Pulmonary artery endothelial cell (primary cell): ENCODE data around the gene LBR. TPM values are rescaled to one million over a fixed set of nuclear protein-coding genes. Genes with fewer than 3 reads are reported as not detected.

ENCODE experiments used
- DNase-seq: peaks from one replicate; pipeline ENCODE4 v3.0.0-alpha.2; 2011; ENCODE audit warnings: low read depth, low spot score
- total RNA-seq: library from RNA; depleted of rRNA; stranded (reverse); fragments of >200 nt; gene quantifications from 2 replicates; pipeline ENCODE4 v1.2.3, GENCODE V29; 2014

Gene LBR
- total RNA-seq, 1 donor from 2014 or later: 73.9 TPM

DNA sequence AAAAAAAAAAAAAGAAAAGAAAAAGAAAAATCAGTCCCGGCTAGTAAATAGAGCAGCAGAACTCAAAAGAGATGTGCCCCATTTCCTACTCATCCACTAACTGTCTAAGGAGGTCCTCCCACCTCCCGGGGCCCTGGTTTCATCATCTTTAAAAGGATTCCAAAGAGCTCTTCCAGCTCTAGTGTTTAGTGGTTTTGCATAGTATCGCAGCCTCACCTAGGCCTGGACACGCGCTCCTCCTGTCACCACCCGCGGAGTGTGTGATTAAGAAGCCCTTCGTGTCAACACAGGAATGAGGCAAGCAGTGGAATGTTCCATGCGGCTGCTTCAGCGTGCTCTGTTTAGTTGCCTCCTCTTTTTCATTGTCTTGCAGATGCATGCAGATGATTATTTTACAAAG is 49.0 kb downstream of the LBR start:
- DNase-seq: no peak

DNA sequence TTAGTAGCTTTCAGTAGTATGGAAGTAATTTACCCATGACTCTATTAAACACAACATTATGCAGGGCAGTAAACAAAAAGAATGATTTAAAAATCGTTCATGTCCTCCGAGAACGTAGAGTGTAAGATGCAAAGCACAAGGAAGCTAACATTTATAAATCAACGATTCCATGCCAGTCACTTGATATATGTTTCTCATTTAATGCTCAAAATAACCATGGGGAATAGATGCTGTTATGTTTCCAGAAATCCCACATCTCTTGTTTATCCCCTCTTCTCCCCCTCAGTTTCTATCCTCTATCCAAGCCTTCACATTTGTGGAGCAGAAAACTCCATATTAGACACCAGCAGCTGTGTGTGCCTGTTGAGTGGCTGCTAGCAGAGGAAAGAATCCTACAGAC is 52.8 kb downstream of the LBR start:
- no peak for DNase-seq

GRCh38 chr1:225373155-225373554 is 54.7 kb downstream of the LBR start:
- no peak for DNase-seq

DNA sequence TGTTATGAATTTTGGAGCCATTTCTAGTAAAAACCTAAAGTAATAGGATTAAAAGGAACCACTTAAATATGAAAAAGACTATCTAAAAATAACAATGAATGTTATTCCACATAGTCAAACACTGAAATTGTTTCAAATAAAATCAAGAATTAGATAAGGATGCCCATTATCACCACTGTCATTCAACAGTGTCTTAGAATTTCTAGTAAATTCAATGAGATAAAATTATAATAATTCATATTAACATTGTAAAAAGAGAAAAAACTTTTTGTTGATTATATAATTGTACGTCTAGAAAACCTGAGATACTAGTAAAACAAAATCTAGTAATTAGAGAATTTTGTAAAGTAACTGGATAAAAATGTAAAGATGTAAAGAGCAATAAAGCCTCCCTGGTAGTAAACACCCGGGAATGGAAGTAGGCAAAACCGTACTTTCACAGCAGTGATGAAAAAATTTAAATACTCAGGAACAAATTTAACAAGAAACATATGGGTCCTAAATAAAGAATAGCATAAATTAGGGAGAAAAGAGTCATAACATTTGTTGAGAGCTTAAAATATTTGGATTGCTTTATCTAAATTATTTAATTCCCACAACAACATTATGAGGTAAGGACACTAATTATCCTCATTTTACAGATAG is 56.4 kb downstream of the LBR start:
- DNase-seq: no peak

DNA sequence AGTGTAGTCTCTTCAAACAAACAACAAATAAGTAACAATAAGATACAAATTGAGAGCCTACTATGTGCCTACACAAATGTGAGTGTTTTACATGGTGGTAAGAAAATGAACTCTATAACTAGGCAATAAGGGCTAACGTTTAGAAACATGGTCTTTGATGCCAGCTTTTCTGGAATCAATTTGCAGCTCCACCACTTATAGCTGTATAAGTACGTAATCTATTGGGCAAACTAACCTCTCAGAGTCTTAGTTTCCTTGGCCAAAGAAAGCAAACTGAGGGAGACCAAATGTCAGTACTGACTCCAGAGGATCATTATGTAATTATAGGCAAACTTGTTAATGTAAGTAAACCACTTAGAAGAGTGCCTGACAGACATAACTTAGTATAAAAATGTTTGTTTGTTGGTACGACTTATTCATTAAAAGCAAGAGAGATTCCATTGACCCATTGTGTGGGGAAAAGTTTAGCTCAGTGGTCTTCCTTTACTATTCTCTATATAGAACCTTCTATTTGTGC is 59.7 kb downstream of the LBR start:
- DNase-seq: no peak

- no peak for DNase-seq
Measured at GRCh38 chr1:225366552-225366951, 61.3 kb downstream of the LBR start.

GRCh38 chr1:225366018-225366417 is 61.8 kb downstream of the LBR start:
- DNase-seq: no peak

DNA sequence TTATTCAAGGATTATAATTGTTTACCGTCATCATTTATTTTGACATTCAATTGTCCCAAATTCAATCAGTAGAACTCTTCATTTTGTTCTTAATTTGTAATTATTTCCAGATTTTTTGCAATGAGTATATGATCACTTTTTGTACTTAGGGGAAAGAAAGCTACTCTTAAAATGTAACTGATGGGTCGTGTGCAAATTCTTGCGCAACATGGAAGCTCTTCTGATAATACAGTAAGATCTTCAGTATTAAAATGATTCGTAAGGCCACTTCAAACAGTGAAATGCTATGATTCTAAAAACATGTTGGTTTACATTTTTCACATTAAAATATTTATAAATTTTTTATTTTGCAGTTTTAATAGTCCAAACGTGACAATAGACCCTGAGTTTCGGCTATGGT is 63.4 kb downstream of the LBR start:
- no peak for DNase-seq

- no peak for DNase-seq
Measured at GRCh38 chr1:225362805-225363204, 65.0 kb downstream of the LBR start.

DNA sequence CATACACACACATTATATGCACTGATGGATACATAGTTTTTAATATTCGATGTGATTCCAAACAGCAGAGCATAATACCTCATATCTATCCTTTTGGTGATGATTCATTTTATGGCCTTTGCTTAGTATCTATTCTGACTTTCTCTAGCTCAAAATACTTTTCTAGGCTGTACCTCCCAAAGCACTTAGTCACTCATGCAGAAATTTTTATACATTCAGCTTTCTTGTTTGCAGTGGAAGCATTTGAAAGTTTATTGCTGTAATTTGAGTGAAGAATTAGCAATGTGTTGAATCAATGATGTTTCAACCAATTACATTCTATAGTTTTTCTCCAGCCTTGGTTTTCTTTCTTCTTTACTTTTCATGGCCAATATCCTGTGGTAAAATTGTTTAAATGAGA is 66.7 kb downstream of the LBR start:
- no peak for DNase-seq

- DNase-seq: no peak
Measured at GRCh38 chr1:225360119-225360518, 67.7 kb downstream of the LBR start.

DNA sequence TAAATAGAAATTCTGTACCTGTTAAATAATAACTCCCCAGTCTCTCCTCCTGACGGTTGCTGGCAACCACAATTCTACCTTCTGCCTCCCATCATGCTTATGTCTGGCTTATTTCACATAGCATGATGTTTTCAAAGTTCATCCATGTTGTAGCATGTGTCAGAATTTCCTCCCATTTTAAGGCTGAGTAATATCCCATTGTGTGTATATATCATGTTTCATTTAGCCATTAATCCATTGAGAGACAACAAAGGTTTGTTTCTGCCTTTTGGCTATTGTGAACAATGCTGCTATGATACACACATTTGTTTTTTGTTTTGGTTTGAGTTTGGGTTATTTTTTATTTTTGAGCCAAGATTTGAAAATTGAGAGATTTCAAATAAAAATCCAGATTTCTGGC is 72.0 kb downstream of the LBR start:
- DNase-seq: no peak

- no peak for DNase-seq
Measured at GRCh38 chr1:225354906-225355305, 72.9 kb downstream of the LBR start.

Other genes starting within 250 kb of the LBR start
- gene ENAH, start 225.1 kb upstream of the LBR start, total RNA-seq: 46.0 and 69.0 TPM in 2 replicates